HG02571 (cell line): ENCODE data around the gene GALR2.

Experiments used
- ATAC-seq: cut with Tn5 transposase; IDR thresholded peaks from one replicate; pipeline ENCODE4 v1.9.1; 2021; ENCODE audit warnings: mild to moderate bottlenecking, moderate library complexity; ENCODE audit not compliant: unreplicated experiment

The GALR2 gene

GRCh38 chr17:76079535-76079955, 5.0 kb downstream of the GALR2 start:
- no peak for ATAC-seq

GRCh38 chr17:76079956-76080767, 5.6 kb downstream of the GALR2 start:
- no peak for ATAC-seq

DNA sequence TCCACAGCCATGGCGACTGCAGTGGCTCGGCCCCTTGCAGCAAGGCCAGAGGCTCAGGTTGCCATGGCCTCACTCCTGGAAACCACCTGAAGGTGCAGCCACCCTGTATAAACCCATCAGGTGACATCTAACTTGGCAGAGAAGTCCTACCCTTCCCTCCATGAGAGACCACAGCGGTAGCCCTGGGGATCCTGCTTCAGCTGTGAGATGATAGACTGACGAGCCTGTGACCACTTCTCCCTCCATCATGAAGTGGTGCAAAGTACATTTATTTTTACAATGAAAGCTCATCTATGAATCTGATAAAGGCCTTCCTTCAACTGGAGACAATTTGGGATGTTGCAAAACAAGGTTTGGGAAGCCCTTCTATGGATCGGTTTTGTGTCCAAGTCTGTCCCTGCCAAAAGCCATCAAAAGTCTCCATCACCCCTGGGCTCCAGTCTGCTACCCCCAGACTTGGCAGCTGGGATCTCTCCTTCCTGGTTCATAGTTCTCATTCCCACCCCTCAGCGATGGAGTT, 6.2 kb downstream of the GALR2 start:
- no peak for ATAC-seq

DNA sequence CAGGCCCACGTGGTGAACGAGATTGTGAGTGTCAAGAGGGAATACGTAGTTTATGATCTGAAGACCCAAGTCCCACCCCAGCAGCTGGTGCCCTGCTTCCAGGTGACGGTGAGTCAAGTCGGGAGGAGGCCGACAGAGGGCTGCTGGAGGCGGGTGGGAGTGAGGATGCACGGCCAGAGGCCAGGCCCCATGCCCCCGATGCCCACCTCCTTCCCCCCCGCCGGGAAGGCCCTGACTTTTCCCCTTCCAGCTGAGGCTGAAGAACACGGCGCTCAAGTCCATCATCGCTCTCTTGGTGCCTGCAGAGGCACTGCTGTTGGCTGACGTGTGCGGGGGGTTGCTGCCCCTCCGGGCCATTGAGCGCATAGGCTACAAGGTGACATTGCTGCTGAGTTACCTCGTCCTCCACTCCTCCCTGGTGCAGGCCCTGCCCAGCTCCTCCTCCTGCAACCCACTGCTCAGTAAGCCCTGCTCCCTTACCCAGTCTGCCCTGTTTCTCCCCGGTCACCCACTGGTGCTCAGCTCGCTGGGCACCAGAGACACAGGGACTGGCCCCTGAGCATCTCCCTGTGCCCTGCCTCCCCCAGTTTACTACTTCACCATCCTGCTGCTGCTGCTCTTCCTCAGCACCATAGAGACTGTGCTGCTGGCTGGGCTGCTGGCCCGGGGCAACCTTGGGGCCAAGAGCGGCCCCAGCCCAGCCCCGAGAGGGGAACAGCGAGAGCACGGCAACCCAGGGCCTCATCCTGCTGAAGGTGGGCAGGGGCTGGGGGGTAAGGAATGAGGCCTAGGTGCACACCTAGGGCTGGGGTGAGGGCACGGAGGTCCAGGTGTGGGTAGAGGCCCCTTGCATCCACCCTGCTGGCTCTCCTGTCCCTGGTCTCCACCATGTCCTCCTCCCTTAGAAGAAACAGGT, 7.0 kb downstream of the GALR2 start:
- no peak for ATAC-seq

DNA sequence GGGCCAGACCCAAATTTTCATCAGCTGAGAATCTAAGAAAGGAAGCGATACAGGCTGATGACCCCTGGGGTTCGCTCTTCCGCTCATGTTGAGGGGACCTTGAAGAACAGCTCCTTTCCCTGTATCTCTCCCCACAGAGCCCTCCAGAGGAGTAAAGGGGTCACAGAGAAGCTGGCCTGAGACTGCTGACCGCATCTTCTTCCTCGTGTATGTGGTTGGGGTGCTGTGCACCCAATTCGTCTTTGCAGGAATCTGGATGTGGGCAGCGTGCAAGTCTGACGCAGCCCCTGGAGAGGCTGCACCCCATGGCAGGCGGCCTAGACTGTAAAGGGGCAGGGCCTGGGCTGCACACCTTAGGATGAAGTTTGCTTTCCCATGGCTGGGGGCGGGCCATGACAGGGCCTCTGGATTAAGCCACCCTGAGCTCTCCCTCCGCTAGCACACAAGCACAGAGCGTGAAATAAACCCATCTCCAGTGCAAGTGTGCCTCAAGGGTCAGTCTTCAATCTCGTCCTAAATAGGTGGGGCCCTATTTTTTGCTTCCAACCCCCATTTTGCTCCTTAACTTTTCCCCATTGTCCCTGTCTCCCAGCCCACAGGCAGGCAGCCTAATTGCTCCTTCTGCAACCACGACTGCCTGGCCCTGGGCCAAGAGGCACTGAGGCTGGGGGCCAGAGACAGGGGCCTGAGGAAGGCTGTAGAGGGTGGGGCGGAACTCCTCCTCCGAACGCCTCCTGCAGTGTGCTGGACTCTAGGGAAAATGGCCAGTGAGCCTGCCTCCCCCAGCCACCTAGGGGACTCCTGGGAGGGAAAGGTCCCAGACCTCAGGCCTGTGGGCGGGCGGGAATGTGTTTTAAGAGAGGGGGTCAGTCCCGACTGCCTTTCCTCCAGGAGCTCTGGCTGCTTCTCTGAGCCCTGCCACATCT, 8.0 kb downstream of the GALR2 start:
- ATAC-seq, result no peak

GRCh38 chr17:76083536-76084182, 9.1 kb downstream of the GALR2 start:
- no peak for ATAC-seq

DNA sequence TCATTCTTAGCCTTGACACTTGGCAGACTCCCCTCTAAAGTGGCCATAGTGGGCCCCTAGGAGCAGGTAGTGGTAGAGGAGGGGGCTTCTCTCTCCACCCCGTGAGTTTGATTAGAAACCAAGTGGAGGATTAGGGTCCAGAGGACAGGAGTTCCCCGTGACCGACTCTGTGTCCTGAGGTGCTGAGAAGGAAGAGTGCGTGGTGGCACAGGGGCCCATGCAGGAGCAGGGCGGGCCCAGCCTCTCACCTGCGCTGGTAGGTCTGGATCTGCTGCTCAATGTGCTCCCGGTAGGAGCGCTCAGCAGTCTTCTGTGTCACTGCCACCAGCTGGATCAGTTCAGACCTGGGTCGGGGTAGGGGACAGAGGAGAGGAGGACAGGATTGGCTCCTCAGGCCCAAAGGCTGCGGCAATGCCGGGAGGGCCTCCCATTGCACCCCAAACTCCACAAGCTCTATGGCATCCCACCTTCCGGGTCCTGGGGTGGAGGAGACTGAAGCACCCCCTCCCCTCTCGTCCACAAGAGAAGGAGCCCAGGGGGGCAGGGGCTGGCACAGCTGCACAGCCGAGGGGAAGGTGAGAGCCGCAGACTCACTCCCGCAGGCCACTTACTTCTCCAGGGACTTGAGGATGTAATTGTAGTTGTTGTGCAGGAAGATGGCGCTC, 10.6 kb downstream of the GALR2 start:
- ATAC-seq, result no peak

DNA sequence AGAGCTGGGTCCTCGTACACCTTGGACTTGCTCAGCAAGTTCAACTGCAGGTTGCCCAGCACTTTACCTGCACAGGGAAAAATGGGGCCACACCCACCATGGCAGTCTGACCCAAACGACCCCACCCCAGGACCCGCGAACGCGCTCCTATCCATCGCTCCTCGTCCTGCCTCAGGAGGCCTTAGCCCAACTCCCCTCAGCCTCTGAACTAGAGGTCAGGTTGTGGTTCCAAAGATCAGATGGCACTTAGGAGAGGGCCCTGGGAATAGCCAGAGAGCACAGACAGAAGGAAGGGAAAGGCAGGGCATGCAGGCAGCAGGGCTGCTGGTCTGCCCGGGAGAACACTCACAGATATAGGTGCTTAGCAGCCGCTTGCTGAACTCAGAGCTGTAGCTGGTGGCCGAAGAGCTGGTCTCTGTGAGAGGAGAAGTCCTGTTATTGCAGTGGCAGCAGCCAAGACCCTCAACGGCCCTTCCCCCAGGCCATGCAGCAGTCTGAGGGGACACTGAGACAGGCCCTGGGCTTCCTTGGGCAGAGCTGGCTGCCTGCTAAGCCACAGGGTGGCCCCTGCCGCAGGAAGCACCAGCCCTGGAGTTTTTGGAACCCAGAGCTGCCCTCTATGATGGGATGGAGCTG, 11.3 kb downstream of the GALR2 start:
- no peak for ATAC-seq

GRCh38 chr17:76086384-76086783, 11.8 kb downstream of the GALR2 start:
- no peak for ATAC-seq

GRCh38 chr17:76087531-76087930, 12.9 kb downstream of the GALR2 start:
- ATAC-seq, result no peak

- ATAC-seq, result no peak
These were observed 13.7 kb downstream of the GALR2 start for GRCh38 chr17:76088041-76088867.

DNA sequence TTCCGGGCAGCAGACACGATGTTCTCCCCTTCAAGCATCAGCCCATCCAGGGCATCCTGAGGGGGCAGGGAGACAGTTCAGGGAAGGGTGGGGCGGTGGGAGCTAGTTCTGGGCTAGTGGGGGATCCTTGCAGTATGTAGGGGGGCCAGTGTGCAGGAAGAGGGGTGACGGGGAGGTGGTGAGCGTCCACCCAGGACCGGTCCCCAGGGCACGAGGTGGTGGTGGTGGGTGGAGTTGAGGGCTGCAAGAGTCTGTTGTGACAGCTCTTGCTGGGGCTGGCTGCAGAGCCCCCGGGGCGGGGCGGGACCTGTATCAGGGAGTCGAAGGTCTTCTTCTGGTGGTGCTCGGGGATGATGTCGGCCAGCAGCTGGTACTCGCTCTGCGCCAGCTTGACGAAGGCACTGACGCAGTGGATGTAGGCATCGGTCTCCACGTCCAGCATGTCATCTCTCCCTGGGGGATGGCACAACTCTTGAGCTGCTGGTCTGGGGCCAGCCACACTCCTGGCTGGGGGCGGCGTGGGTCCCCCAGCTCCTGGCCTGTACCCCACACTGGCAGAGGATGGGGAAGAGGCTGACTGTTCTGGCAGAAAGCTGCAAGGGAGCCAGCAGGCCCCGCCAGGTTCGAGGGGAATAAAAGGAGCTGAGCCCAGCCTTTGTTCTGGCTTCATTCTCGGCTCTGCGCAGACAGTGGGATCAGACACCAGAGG, 14.4 kb downstream of the GALR2 start:
- ATAC-seq, result no peak

GRCh38 chr17:76089680-76090516, 15.3 kb downstream of the GALR2 start:
- ATAC-seq, result no peak

DNA sequence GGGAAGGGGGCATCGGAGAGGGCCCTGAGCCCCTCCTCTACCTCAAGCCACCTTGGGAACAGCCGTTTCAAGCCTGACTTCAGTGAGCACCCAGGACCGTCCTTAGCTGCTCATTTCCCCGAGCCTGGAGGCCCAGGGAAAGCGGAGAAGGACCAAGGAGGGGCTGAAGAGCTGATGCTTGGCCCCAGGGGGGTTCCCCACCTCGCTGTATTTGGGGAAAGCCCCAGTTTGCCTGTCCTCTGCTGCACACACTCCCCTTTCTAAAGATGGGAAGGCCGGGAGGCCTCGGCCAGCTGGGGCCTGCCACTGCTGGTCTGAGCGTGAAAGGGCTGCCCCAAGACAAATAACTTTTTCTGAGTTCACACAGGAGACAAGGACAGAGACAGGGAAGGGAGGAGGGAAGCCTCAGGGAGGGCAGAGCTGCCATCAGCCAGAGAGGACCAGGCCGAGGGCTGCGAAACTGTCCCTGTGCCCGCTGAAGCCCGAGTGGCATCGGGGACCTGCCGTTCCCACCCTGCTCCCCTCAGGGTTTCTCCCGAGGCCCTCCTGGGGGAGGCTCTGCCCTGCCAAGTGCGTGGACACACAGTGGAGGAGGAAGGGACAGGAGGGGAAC, 16.0 kb downstream of the GALR2 start:
- ATAC-seq, result no peak

DNA sequence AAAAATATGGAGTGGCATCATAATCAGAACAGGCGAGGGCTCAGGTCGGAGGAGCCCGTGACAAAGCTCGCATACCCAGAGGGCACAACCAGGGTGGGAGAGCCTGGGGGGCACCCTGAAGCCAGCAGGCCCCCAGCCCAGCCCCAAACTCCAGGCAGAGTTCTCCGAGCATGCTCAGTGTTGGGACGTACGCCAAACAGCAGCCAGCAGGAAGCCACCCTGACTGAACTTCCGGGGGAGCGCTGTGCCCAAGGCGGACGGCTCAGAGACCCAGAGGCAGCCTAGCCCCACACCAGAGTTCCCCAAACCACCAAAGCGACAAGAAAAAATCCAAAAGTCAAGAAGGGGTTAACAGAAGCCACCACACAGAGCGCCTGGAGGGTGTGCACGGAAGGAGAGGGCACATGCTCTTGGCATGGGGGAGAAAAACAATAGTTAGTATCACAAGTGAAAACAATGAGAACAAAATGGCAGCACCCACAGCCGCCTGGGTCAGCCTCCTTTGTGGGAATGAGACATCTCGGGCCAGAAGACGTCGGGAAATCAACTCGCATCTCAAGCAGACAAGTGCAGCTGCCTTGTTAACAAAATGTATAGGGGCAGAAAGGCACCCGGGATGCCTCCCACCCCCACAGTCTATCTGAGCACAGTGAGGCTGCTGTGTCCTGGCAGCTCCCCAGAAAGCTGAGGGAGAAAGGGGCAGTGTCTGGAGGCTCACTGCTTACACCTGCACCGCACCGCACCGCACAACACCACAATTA, 17.1 kb downstream of the GALR2 start:
- no peak for ATAC-seq
